HUES64 (cell line): ENCODE measurements around the gene CRLF2. TPM values are rescaled to one million over a fixed set of nuclear protein-coding genes. Genes with fewer than 3 reads are reported as not detected.
A peak's percentile ranks its signal among the peaks of the same experiment; 100 is the strongest.
"Not testable (repeated sequence)": the region's sequence is repeated elsewhere in the genome, so short reads cannot be mapped to it uniquely, and the experiment has no call there.

ENCODE experiments used
- H3K27ac ChIP-seq: 2 replicates; pipeline ENCODE4 v1.7.0; 2013; ENCODE audit warnings: low read depth, low read length, inconsistent platforms
- H3K27me3 ChIP-seq: 2 replicates; pipeline ENCODE4 v1.6.1; 2013; ENCODE audit warnings: mild to moderate bottlenecking, low read length; ENCODE audit not compliant: insufficient read depth
- H3K36me3 ChIP-seq: 2 replicates; pipeline ENCODE4 v1.6.1; 2013; ENCODE audit warnings: mild to moderate bottlenecking, low read length; ENCODE audit not compliant: insufficient read depth
- H3K4me1 ChIP-seq: 2 replicates; pipeline ENCODE4 v1.6.1; 2013; ENCODE audit warnings: mild to moderate bottlenecking, low read length, moderate library complexity; ENCODE audit not compliant: insufficient read depth
- H3K4me3 ChIP-seq: 2 replicates; pipeline ENCODE4 v1.5.1; 2013; ENCODE audit warnings: mild to moderate bottlenecking, low read length, moderate library complexity
- H3K9ac ChIP-seq: 2 replicates; pipeline ENCODE4 v1.6.1; 2013; ENCODE audit warnings: mild to moderate bottlenecking, low read depth, low read length
- H3K9me3 ChIP-seq: 2 replicates; pipeline ENCODE4 v1.6.1; 2013; ENCODE audit warnings: low read depth, low read length; ENCODE audit not compliant: insufficient read depth
- WGBS: fragments of 150-250, 120-280 bp; methylation state at CpG from one replicate; pipeline ENCODE4 v1.1.7; 2013; ENCODE audit warnings: missing lambda C conversion rate; 5-methylcytosine and 5-hydroxymethylcytosine counted together
- polyA plus RNA-seq, 2 experiments: library from polyadenylated mRNA; stranded (reverse); fragments of 50-300 nt; gene quantifications; one replicate each; pipeline ENCODE4 v1.2.3, GENCODE V29; 2013

The CRLF2 gene, protein sequence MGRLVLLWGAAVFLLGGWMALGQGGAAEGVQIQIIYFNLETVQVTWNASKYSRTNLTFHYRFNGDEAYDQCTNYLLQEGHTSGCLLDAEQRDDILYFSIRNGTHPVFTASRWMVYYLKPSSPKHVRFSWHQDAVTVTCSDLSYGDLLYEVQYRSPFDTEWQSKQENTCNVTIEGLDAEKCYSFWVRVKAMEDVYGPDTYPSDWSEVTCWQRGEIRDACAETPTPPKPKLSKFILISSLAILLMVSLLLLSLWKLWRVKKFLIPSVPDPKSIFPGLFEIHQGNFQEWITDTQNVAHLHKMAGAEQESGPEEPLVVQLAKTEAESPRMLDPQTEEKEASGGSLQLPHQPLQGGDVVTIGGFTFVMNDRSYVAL
- polyA plus RNA-seq (2013, experiment 1 of 2), result not detected
- not detected for polyA plus RNA-seq (2013, experiment 2 of 2)

DNA sequence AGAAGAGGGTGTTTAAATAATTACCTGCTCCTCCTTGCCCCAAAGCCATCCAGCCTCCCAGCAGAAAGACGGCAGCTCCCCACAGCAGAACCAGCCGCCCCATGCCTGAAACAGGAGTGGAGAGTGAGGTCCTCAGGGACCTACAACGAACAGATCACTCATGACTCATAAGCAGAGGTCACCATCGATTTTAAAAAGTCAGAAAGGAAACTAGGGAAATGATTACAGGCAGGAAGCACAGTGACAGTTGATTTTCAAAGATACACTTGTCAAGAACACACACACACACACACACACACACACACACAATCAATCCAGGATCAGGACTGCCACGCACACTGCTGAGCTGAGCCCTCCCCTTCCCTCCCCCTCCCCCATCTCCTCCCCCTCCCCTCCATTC lies at the start of gene CRLF2:
CRLF2 (minus strand) TSS at position 118 of the 400 bp plus-strand sequence; CDS start at position 103, 15 bp downstream.
- H3K27ac ChIP-seq, result no peak within 1 kb of the TSS
- no peaks in the 10 kb centered on the region for H3K27me3 ChIP-seq
- no peak within 1 kb of the TSS for H3K4me3 ChIP-seq
- H3K36me3 ChIP-seq, result no peaks in the 10 kb centered on the region
- WGBS, result 64% methylated on average over 4 of the region's 5 CpGs
- H3K4me1 ChIP-seq, result no peaks in the 10 kb centered on the region
- no peak within 1 kb of the TSS for H3K9ac ChIP-seq
- no peaks in the 10 kb centered on the region for H3K9me3 ChIP-seq

DNA sequence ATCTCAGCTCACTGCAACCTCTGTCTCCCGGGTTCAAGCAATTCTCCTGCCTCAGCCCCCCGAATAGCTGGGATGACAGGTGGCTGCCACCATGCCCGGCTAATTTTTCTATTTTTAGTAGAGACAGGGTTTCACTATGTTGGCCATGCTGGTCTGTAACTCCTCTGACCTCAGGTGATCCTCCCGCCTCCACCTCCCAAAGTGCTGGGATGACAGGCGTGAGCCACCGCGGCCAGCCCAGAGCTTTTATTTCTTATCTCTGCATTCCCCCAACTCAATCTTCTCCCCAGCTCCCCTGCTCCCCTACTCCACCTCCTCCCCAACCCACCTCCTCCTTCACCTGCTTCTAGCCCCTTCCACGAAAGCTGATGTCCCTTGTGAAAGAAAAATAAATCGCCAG lies 49.3 kb upstream of the CRLF2 start:
- H3K9ac ChIP-seq, H3K27me3 ChIP-seq, H3K4me1 ChIP-seq, H3K9me3 ChIP-seq, H3K27ac ChIP-seq, H3K36me3 ChIP-seq, H3K4me3 ChIP-seq: not testable (repeated sequence)
- 82% methylated on average over 8 of the region's 9 CpGs for WGBS

DNA sequence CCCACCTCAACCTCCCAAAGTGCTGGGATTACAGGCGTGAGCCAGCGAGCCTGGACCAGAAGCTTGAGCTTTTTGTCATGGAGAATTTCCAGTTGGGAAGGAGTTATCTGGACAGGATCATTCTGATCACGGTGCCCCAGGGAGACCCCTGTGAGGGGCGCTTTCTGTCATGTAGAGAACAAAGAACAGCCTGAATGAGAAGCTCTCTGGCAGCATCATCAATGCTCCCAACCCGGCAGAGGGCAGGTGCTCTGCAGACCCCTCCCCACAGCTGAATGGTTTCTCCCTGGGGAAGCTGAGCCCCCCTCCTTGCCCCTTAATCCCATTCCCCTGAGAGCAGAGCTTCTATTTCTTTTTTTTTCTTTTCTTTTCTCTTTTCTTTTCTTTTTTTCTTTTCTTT lies 48.8 kb upstream of the CRLF2 start:
- Histone ChIP-seq H3K9ac (no peak overlapping the region), H3K9me3 (no peaks in the 10 kb centered on the region), H3K36me3 (peaks cover 4% of the 10 kb centered on the region; the same call in 1 of the 2 replicates), H3K4me3 (no peak overlapping the region), H3K27ac (no peak overlapping the region), H3K4me1 (no peaks in the 10 kb centered on the region), H3K27me3 (no peaks in the 10 kb centered on the region)
- WGBS, result 34% methylated on average over 5 of the region's 5 CpGs

DNA sequence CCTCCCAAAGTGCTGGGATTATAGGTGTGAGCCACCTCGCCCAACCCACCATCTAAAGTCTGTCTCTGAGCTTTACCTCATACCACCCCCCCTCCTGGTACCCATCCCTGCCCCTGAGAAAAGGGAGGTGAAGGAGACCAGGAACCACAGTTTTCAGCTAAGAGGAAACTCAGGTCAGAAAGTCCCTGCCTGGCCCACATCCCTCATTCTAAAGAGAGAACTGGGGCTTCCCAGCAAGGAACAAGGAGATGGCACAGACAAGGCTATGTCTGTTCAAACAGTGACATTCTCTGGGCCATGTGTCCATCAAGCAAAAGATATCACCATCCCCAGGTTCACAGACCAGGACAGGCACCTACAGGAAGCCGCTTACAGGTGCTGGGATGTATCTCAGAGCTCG lies 40.4 kb upstream of the CRLF2 start:
- WGBS, result 93% methylated on average over 3 of the region's 3 CpGs
- H3K9me3 ChIP-seq, result peaks cover 14% of the 10 kb centered on the region
- H3K4me1 ChIP-seq, result peaks cover 11% of the 10 kb centered on the region
- no peak overlapping the region for H3K27ac ChIP-seq
- peaks cover 5% of the 10 kb centered on the region; the same call in 1 of the 2 replicates for H3K36me3 ChIP-seq
- H3K9ac ChIP-seq, result no peak overlapping the region
- H3K4me3 ChIP-seq, result no peak overlapping the region
- no peaks in the 10 kb centered on the region for H3K27me3 ChIP-seq

DNA sequence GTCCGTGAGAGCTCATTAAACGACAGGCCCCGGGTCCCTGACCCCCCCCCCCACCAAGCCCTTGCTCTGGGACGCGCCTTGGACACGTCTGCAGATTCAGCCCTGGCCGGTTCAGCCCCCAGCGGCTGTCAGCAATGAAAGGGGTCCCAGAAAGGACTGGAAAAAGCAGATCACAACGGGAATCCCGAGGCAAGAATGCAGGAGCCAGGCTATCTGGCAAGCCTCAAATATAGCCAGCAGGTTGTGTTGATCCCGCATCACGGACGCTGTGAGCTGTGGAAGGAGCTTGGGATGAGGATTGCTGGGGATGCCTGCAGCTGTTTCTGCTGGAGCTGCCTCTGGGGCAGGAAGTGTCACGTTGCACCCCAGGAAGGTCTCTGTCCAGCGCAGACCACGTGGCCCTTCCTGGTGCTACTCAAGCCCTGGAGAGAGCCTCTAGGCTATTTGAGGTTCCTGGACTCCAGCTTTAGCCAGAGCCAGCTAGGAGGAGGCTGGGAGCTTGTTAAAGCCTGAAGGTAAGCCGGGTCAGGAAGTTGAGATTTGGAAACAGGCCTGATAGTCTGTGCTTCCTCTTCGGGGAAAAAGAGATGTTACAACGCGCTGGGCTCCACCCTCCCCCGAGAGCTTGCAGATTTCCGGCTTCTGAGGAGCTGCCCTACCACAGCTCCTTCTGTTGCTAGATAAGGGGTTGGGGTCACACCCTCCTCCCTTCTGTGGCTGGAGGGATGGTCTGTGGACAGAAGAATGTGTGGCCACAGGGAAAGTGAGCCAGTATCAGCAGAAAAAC lies 36.8 kb upstream of the CRLF2 start:
- Histone ChIP-seq H3K9ac (peak overlapping the region; percentile 83), H3K4me1 (peaks cover 11% of the 10 kb centered on the region), H3K4me3 (peak overlapping the region; percentile 52), H3K36me3 (peaks cover 5% of the 10 kb centered on the region; the same call in 1 of the 2 replicates), H3K9me3 (peaks cover 14% of the 10 kb centered on the region), H3K27ac (peak overlapping the region; percentile 100), H3K27me3 (no peaks in the 10 kb centered on the region)
- 5% methylated on average over 22 of the region's 22 CpGs for whole genome bisulfite sequencing

DNA sequence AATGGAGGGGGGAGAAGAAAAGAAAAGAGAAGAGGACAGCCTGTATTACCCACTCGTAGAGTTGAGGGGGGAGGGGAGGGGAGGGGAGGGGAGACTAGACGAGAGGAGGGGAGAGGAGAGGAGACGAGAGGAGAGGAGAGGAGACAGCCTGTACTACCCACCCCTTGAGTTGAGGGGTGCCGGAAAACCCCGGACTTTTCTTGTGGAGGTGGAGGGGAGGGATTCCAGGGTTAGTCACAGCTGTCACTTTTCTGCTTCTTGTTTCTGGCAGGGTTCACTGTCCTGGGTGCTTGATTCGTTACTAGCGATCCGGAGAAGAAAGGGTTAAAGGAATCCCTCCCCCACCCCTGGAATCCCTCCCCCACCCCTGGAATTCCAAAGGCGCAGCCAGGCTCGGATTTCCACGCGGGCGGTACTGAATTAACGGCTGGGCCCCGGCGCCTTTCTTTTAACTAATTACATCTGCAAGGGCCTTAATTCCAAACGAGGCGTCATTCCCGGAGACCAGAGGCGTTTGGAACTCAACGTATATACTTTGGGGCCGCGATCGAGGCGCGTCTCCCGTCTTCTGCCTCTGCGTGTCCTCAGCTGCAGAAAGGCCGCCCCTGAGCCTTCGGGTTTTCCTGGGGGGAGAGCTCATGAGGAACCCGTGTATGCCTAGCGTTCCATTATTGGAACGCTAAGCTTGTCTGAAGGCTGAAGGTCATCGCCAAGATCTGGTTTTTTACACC lies 36.0 kb upstream of the CRLF2 start:
- H3K4me3 ChIP-seq, result peak overlapping the region; percentile 52
- H3K27ac ChIP-seq, result peak overlapping the region; percentile 100
- WGBS, result under 1% methylated on average over 34 of the region's 34 CpGs
- no peaks in the 10 kb centered on the region for H3K27me3 ChIP-seq
- peaks cover 11% of the 10 kb centered on the region for H3K4me1 ChIP-seq
- peaks cover 8% of the 10 kb centered on the region for H3K9me3 ChIP-seq
- peak overlapping the region; percentile 83 for H3K9ac ChIP-seq
- peaks cover 5% of the 10 kb centered on the region; the same call in 1 of the 2 replicates for H3K36me3 ChIP-seq

DNA sequence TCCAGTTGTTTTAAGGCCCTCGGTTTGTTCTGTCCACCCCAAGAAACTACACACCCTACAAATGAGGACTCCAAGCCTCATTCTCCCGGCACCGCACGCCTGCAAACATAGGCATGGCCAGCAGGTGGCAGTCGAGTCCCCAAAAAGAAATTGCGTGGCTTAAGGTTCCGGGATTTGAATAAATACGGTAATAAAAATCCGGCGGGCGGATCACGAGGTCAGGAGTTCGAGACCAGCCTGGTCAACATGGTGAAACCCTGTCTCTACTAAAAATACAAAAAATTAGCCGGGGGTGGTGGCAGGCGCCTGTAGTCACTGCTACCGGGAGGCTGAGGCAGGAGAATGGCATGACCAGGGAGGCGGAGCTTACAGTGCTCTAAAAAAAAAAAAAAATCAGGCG lies 34.4 kb upstream of the CRLF2 start:
- no peak overlapping the region for H3K9ac ChIP-seq
- H3K27ac ChIP-seq, result 0 out of 2 replicates have a peak overlapping the region, but pooled peaks have one; percentile 25
- H3K27me3 ChIP-seq, result no peaks in the 10 kb centered on the region
- no peak overlapping the region for H3K4me3 ChIP-seq
- H3K4me1 ChIP-seq, result peaks cover 11% of the 10 kb centered on the region
- H3K9me3 ChIP-seq, result no peaks in the 10 kb centered on the region
- H3K36me3 ChIP-seq, result no peaks in the 10 kb centered on the region
- 19% methylated on average over 18 of the region's 18 CpGs for WGBS

DNA sequence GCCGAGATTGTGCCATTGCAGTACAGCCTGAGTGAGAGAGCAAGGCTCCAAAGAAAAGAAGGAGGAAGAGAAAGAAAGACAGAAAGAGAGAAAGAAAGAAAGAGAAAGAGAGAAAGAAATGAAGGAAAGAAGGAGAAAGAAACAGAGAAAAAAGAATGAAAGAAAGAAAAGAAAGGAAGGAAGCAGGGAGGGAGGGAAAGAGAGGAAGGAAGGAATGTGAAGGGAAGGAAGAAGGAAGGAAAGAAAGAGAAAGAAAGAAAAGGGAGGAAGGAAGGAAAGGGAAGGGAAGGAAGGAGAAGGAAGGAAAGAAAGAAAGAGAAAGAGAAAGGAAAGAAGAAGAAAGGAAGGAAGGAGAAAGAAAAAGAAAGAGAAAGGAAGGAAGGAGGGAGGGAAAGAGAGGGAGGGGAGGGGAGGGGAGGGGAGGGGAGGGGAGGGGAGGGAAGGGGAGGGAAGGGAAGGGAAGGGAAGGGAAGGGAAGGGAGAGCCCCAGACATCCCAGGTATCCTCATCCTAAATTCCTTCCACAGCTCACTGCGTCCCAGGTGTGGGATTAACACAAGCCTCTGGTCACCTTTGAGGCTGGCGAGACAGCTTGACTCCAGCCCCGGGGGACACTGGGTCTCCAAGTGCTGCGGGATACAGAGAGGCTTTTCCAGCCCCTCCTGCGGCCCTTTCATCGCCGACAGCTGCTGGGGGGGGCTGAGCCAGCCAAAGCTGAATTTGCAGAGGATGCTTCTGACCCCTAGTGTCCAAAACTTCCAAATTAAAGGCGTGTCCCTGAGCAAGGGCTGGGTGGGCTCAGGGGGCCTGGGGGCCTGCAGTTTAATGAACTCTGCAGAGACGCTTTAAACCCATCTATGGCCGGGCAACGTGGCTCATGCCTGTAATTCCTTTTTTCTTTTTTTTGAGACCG lies 32.0 kb upstream of the CRLF2 start:
- Histone ChIP-seq H3K9ac (no peak overlapping the region), H3K4me3 (no peak overlapping the region), H3K9me3 (no peaks in the 10 kb centered on the region), H3K4me1 (peaks cover 8% of the 10 kb centered on the region), H3K36me3 (no peaks in the 10 kb centered on the region), H3K27ac (peak overlapping the region; percentile 16; the same call in 1 of the 2 replicates), H3K27me3 (no peaks in the 10 kb centered on the region)
- WGBS, result 22% methylated on average over 13 of the region's 13 CpGs

DNA sequence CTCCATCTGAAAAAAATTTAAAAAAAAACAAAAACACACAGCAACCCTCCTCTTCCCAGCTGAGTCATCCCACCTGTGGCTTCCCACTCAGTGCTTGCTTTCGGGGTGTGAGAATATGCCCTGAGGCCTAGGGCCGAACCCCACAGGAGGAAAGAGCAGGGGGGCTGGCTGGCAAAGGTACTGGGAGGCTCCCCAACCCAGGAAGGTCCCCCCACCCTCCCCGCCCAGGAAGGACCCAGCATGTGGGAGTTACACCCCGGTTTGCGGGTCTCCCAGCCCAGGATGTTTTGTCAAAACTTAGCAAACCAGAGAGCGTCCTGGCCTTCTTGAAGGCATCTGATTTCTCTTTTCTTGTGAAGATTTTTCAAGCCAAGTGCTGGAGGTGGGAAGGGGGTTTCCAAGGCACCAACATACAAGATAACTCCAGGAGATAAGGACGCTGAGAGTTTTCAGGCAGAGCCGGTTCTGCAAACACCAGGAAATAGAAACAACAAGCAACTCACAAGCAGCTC lies 30.5 kb upstream of the CRLF2 start:
- H3K27me3 ChIP-seq, result no peaks in the 10 kb centered on the region
- H3K27ac ChIP-seq, result peak overlapping the region; percentile 62; the same call in 1 of the 2 replicates
- H3K9ac ChIP-seq, result peak overlapping the region; percentile 24; the same call in 1 of the 2 replicates
- no peaks in the 10 kb centered on the region for H3K4me1 ChIP-seq
- no peaks in the 10 kb centered on the region for H3K36me3 ChIP-seq
- WGBS, result 37% methylated on average over 8 of the region's 8 CpGs
- H3K9me3 ChIP-seq, result no peaks in the 10 kb centered on the region
- no peak overlapping the region for H3K4me3 ChIP-seq

DNA sequence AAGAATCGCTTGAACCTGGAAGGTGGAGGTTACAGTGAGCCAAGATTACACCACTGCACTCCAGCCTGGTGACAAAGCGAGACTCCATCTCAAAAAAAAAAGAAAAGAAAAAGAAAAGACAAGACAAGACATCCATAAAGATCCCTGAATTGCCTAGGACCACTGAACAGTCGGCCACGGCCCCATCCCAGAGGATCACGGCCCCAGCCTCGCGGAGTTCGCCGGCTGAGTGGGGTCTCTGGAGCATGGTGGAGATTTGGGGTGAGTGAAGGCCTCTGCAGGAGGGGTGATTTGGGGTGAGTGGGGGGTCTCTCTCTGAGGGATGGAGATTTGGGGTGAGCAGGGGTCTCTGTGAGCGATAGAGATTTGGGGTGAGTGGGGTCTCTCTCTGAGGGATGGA lies 28.1 kb upstream of the CRLF2 start:
- H3K27me3 ChIP-seq, H3K9ac ChIP-seq, H3K4me3 ChIP-seq, H3K4me1 ChIP-seq, H3K27ac ChIP-seq, H3K36me3 ChIP-seq, H3K9me3 ChIP-seq: not testable (repeated sequence)
- 86% methylated on average over 9 of the region's 10 CpGs for WGBS
